Measurements from ENCODE around the gene MAPRE2. TPM values are rescaled to one million over a fixed set of nuclear protein-coding genes. Genes with fewer than 3 reads are reported as not detected.

Gene MAPRE2
- total and polyA plus RNA-seq, 2 of the 13 experiments (the other 11 are each of a cell fraction or from before 2014, with no cell fraction given), result 34.5 to 67.9 TPM

GRCh38 chr18:35030277-35030989, 10.8 kb upstream of the MAPRE2 start:
- Histone ChIP-seq H3K36me3 (replicated peaks in 1 of 2; ENCODE audit: control insufficient read depth in 1 of 2, insufficient read depth in 2 of 2, low read length in 2 of 2) (no peaks in the 10 kb centered on the region; a peak in 1 of 5 replicates), H3K27ac (ENCODE audit: extremely low read length, insufficient read depth, low read length) (no peak overlapping the region), H3K9me3 (ENCODE audit: low read length) (no peaks in the 10 kb centered on the region), H3K4me2 (ENCODE audit: low read depth, low read length) (no peak overlapping the region), H3K4me3 (replicated peaks in 1 of 3; ENCODE audit: insufficient read depth in 1 of 3, low read depth in 2 of 3, low read length in 3 of 3) (no peak overlapping the region), H3K9ac (ENCODE audit: insufficient read depth, low read depth, low read length) (no peak overlapping the region), H4K20me1 (ENCODE audit: insufficient read depth, low read length) (no peaks in the 10 kb centered on the region), H3K79me2 (ENCODE audit: insufficient read depth, low read length) (no peaks in the 10 kb centered on the region), H3K4me1 (ENCODE audit: insufficient read depth, low read length) (peaks cover 26% of the 10 kb centered on the region), H2AFZ (ENCODE audit: low read length) (no peak overlapping the region), H3K27me3 (ENCODE audit: control insufficient read depth in 1 of 2, insufficient read depth in 2 of 2, low read length in 2 of 2) (no peaks in the 10 kb centered on the region)
- ATAC-seq (no peak), DNase-seq (ENCODE audit: low spot score) (no peak), FAIRE-seq (no peak)
- 71% methylated on average over 3 of the region's 3 CpGs for WGBS (ENCODE audit: low lambda C conversion rate)
- intact Hi-C loops (cut with micrococcal nuclease; ENCODE audit: unreplicated experiment) (no loop called here), in situ Hi-C loops (cut with HindIII; ENCODE audit: extremely low pct_ligation_motif_present, low pct_unique_long_range_greater_than_20kb) (no loop called here)
- no TSS peak for BruUV-seq (replicated peaks)
- TF ChIP-seq, protein P1, sequence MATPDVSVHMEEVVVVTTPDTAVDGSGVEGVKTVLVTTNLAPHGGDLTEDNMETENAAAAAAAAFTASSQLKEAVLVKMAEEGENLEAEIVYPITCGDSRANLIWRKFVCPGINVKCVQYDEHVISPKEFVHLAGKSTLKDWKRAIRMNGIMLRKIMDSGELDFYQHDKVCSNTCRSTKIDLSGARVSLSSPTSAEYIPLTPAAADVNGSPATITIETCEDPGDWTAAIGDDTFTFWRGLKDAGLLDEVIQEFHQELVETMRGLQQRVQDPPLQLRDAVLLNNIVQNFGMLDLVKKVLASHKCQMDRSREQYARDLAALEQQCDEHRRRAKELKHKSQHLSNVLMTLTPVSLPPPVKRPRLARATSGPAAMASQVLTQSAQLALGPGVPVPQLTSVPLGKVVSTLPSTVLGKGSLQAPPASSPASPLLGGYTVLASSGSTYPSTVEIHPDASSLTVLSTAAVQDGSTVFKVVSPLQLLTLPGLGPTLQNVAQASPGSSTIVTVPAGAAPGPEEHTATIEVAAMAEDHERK (CRISPR knock-in tag; IDR thresholded peaks at IDR 0.05; ENCODE audit: low read depth), result no peak
- peak; percentile 56; the same call in 1 of the 2 replicates for TF ChIP-seq ZMYM3 (CRISPR knock-in tag; IDR thresholded peaks at IDR 0.05)
- peak; percentile 41; the same call in 1 of the 2 replicates for TF ChIP-seq ETV5 (CRISPR knock-in tag; IDR thresholded peaks at IDR 0.05; ENCODE audit: borderline replicate concordance)
- TF ChIP-seq, protein P2, sequence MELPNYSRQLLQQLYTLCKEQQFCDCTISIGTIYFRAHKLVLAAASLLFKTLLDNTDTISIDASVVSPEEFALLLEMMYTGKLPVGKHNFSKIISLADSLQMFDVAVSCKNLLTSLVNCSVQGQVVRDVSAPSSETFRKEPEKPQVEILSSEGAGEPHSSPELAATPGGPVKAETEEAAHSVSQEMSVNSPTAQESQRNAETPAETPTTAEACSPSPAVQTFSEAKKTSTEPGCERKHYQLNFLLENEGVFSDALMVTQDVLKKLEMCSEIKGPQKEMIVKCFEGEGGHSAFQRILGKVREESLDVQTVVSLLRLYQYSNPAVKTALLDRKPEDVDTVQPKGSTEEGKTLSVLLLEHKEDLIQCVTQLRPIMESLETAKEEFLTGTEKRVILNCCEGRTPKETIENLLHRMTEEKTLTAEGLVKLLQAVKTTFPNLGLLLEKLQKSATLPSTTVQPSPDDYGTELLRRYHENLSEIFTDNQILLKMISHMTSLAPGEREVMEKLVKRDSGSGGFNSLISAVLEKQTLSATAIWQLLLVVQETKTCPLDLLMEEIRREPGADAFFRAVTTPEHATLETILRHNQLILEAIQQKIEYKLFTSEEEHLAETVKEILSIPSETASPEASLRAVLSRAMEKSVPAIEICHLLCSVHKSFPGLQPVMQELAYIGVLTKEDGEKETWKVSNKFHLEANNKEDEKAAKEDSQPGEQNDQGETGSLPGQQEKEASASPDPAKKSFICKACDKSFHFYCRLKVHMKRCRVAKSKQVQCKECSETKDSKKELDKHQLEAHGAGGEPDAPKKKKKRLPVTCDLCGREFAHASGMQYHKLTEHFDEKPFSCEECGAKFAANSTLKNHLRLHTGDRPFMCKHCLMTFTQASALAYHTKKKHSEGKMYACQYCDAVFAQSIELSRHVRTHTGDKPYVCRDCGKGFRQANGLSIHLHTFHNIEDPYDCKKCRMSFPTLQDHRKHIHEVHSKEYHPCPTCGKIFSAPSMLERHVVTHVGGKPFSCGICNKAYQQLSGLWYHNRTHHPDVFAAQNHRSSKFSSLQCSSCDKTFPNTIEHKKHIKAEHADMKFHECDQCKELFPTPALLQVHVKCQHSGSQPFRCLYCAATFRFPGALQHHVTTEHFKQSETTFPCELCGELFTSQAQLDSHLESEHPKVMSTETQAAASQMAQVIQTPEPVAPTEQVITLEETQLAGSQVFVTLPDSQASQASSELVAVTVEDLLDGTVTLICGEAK (IDR thresholded peaks at IDR 0.05), result no peak
- TF ChIP-seq, protein P2 (CRISPR knock-in tag; IDR thresholded peaks at IDR 0.05), result no peak
- no peak for TF ChIP-seq KDM1A (CRISPR knock-in tag; IDR thresholded peaks at IDR 0.05)
- POLR2A ChIA-PET, result interaction anchor here (1.3 kb wide), 1 partner anchor 11 kb away, joined by 4 read pairs; the partner anchor contains the start of gene MAPRE2
- CTCF ChIA-PET (ENCODE audit: low intra/inter-chr PET ratio, low total read pairs), result no interaction called here

Measured in HepG2 (cell line).